ENCODE data around the gene INKA2. TPM values are rescaled to one million over a fixed set of nuclear protein-coding genes. Genes with fewer than 3 reads are reported as not detected.

Gene INKA2
- total RNA-seq, 4 donors from 2014 or later, result 4.1 to 7.3 (median 5.2) TPM

- Histone ChIP-seq H3K4me3 (peak overlapping the region; percentile 72), H3K27ac (peak overlapping the region; percentile 93), H3K9me3 (no peaks in the 10 kb centered on the region), H3K36me3 (no peaks in the 10 kb centered on the region), H3K4me1 (peaks cover 55% of the 10 kb centered on the region), H3K27me3 (no peaks in the 10 kb centered on the region)
- under 1% methylated on average over 18 of the region's 61 CpGs for WGBS
- TF ChIP-seq EP300 (IDR thresholded peaks at IDR 0.05), result no peak
- TF ChIP-seq POLR2A (IDR thresholded peaks at IDR 0.05), result peak in 1 of 2 donors; percentile 22
- no peak for TF ChIP-seq POLR2AphosphoS5 (IDR thresholded peaks at IDR 0.05)
- DNase-seq (ENCODE audit: low spot score in 2 of 2), result peak in 1 of 2 donors; percentile 85
These were observed 580 bp downstream of the INKA2 start for GRCh38 chr1:111738436-111739193.

- H3K9me3 ChIP-seq, result no peaks in the 10 kb centered on the region
- no peaks in the 10 kb centered on the region for H3K27me3 ChIP-seq
- WGBS, result 11% methylated on average over 8 of the region's 9 CpGs
- no peak for TF ChIP-seq POLR2A (IDR thresholded peaks at IDR 0.05)
- no peak for TF ChIP-seq POLR2AphosphoS5 (IDR thresholded peaks at IDR 0.05)
- TF ChIP-seq CTCF (IDR thresholded peaks at IDR 0.05), result no peak
- no peak for TF ChIP-seq EP300 (IDR thresholded peaks at IDR 0.05)
- peak overlapping the region; percentile 72 for H3K4me3 ChIP-seq
- H3K36me3 ChIP-seq, result no peaks in the 10 kb centered on the region
- H3K27ac ChIP-seq, result peak overlapping the region; percentile 93
- H3K4me1 ChIP-seq, result peaks cover 59% of the 10 kb centered on the region
- DNase-seq (ENCODE audit: low spot score in 2 of 2), result no peak
These were observed 1.1 kb downstream of the INKA2 start for GRCh38 chr1:111738133-111738435.

DNA sequence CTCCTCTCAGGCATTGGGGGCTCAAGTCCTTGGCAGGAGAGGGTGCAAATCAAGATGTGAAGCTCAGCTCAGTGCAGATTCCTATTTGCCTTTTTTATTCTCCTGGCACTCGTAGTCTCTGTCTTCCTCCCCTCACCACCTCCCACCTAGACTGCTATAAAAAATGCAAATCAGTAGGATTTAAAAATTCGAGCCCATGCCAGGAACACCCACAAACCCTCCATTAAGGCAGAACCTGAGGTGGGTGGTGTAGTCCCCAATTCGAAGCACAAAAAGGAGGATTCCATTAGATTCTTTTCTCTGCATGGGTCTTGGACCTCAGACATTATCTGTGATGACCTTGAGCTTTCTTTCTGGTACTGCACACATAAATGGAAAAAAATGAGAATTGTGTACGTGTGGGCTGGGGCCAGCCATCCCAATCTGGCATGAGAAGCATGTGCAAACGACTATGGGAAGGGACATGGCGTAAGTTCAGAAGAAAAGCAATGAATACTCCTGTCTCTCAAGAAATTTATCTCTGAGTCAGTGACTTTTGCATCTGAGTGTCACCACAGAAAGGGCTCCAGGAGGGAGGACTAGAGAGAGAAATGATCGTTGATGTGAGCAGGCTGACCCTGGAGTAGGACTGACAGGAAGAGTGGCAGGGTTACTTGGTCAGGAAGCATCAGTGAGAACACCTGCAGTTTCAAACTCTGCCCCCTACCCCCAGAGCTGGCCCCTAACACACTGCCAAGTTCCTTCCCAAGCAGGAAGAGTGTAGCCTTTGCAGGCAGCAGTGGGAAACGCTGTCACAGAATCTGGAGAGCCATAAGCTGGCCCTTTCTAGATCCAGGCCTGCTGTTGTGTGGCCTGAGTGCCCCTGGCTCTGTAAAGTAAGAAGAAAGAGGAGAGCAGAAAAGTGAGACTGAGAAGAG lies 1.7 kb downstream of the INKA2 start:
- 43% methylated on average over 8 of the region's 8 CpGs for WGBS
- Histone ChIP-seq H3K9me3 (no peaks in the 10 kb centered on the region), H3K27ac (peak overlapping the region; percentile 93), H3K27me3 (no peaks in the 10 kb centered on the region), H3K4me3 (peak overlapping the region; percentile 72), H3K36me3 (no peaks in the 10 kb centered on the region), H3K4me1 (peaks cover 60% of the 10 kb centered on the region)
- DNase-seq (ENCODE audit: low spot score in 2 of 2), result no peak
- TF ChIP-seq CTCF (IDR thresholded peaks at IDR 0.05) (no peak), POLR2A (IDR thresholded peaks at IDR 0.05) (no peak), EP300 (IDR thresholded peaks at IDR 0.05) (no peak), POLR2AphosphoS5 (IDR thresholded peaks at IDR 0.05) (no peak)

DNA sequence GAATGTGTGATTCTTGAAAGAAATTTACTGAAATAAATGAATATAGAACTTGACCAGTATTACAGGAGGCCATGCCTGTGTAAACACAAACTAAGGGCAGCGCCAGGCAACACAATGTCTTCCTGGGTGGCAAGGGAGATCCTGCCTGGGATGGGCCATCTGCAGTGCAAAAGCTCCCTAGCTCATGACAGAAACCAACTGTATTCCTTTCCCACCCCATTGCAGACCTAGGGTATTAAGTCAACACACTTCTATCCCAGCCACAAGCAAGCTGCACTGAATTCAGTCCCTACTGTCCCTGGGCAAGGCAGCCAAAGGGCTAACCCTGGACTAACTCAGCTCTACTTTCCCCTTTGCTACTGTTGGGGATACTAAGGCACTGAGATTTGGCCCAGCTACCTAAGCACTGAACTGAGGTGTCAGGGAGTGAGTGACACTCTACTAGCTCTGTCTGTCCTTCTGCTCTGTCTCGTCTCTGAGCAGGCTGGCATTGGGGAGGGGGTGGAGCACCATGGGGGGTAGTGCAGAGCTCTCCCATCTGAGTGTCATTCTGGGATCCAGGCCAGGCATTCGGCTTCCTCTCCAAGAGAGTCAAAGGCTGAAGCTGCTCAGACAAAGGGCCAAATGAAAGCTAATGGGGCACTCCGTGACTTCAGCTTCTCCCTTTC lies 2.5 kb downstream of the INKA2 start:
- no peak for DNase-seq (ENCODE audit: low spot score in 2 of 2)
- WGBS, result 65% methylated on average over 3 of the region's 4 CpGs
- Histone ChIP-seq H3K4me1 (peaks cover 61% of the 10 kb centered on the region), H3K9me3 (no peaks in the 10 kb centered on the region), H3K4me3 (no peak overlapping the region), H3K27ac (no peak overlapping the region), H3K27me3 (no peaks in the 10 kb centered on the region), H3K36me3 (no peaks in the 10 kb centered on the region)
- TF ChIP-seq CTCF (IDR thresholded peaks at IDR 0.05) (no peak), POLR2A (IDR thresholded peaks at IDR 0.05) (no peak), POLR2AphosphoS5 (IDR thresholded peaks at IDR 0.05) (no peak), EP300 (IDR thresholded peaks at IDR 0.05) (no peak)

- TF ChIP-seq POLR2AphosphoS5 (IDR thresholded peaks at IDR 0.05) (no peak), CTCF (IDR thresholded peaks at IDR 0.05) (no peak), POLR2A (IDR thresholded peaks at IDR 0.05) (no peak), EP300 (IDR thresholded peaks at IDR 0.05) (no peak)
- WGBS, result 92% methylated on average over 8 of the region's 8 CpGs
- DNase-seq (ENCODE audit: low spot score in 2 of 2), result no peak
- no peak overlapping the region for H3K27ac ChIP-seq
- H3K4me1 ChIP-seq, result peaks cover 65% of the 10 kb centered on the region
- no peaks in the 10 kb centered on the region for H3K27me3 ChIP-seq
- no peak overlapping the region for H3K4me3 ChIP-seq
- H3K9me3 ChIP-seq, result no peaks in the 10 kb centered on the region
- H3K36me3 ChIP-seq, result no peaks in the 10 kb centered on the region
These were observed 3.2 kb downstream of the INKA2 start for GRCh38 chr1:111735858-111736544.
